ENCODE results near the gene PSMD9. TPM values are rescaled to one million over a fixed set of nuclear protein-coding genes. Genes with fewer than 3 reads are reported as not detected.
"Not testable (repeated sequence)": the region's sequence is repeated elsewhere in the genome, so short reads cannot be mapped to it uniquely, and the experiment has no call there.

The PSMD9 gene
- total RNA-seq, 1 donor from 2014 or later, result 43.0 TPM

DNA sequence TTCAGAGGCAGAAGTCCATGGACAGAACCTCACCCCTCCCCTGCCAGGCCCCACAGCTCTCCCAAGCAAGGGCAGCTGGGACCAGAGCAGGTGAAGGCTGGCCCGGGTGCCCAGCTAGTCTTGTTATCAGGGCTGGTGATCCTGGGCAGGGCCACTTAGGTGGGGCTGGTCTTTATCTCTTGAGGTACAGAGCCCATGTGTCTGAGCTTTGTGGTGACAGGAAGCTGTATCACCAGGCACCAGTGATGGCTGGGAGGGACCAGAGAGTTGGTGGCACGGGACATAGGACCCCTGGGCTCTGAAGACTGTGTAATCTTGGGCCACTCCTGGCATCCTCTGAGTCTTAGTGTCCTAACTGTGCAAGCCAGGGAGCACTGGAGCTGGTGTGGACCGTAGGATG is 17.1 kb upstream of the PSMD9 start:
- Mint-ChIP-seq H3K4me1 (ENCODE audit: unreplicated experiment) (peaks cover 6% of the 10 kb centered on the region), H3K4me3 (no peak overlapping the region), H3K27ac (no peak overlapping the region), H3K9me3 (no peaks in the 10 kb centered on the region), H3K36me3 (no peaks in the 10 kb centered on the region), H3K27me3 (no peaks in the 10 kb centered on the region)
- TF ChIP-seq, protein P1, sequence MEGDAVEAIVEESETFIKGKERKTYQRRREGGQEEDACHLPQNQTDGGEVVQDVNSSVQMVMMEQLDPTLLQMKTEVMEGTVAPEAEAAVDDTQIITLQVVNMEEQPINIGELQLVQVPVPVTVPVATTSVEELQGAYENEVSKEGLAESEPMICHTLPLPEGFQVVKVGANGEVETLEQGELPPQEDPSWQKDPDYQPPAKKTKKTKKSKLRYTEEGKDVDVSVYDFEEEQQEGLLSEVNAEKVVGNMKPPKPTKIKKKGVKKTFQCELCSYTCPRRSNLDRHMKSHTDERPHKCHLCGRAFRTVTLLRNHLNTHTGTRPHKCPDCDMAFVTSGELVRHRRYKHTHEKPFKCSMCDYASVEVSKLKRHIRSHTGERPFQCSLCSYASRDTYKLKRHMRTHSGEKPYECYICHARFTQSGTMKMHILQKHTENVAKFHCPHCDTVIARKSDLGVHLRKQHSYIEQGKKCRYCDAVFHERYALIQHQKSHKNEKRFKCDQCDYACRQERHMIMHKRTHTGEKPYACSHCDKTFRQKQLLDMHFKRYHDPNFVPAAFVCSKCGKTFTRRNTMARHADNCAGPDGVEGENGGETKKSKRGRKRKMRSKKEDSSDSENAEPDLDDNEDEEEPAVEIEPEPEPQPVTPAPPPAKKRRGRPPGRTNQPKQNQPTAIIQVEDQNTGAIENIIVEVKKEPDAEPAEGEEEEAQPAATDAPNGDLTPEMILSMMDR (conservative IDR thresholded peaks at IDR 0.05), result no peak
- no peak for DNase-seq (ENCODE audit: extremely low spot score, unreplicated experiment)

DNA sequence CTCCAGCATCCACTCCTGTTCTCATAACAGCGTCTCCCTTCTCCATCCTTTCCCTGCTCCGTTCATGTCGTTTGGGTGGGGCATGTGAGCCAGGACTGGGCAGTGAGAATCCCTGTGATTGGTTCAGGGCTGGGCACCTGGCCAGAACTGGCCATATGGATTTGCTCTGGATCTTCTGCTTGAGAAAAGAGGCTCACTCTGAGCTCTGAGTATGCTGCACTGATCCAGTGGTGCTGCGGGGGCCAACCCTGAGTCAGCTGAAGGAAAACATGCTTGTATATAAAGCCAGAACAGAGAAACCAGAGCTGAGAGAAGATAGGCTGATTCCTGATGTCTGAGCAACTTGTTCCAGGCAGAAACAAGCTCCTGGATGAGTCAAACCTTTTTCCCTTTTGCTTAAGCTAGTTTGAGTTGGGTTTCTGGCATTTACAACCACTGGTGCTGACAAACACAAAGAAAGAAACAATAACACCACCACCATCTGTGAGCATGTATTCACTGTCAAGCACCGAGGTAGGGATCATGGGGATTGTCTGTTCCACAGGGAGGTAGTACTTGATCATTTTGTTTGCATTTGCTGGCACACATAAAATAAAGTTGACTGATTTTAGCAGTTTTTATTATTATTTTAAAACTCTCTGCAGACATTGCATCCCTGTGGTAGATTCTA is 15.9 kb upstream of the PSMD9 start:
- Mint-ChIP-seq H3K4me1 (ENCODE audit: unreplicated experiment) (peaks cover 6% of the 10 kb centered on the region), H3K9me3 (no peaks in the 10 kb centered on the region), H3K27me3 (no peaks in the 10 kb centered on the region), H3K4me3 (no peak overlapping the region), H3K36me3 (no peaks in the 10 kb centered on the region), H3K27ac (no peak overlapping the region)
- TF ChIP-seq, protein P1 (conservative IDR thresholded peaks at IDR 0.05), result no peak
- no peak for DNase-seq (ENCODE audit: extremely low spot score, unreplicated experiment)

DNA sequence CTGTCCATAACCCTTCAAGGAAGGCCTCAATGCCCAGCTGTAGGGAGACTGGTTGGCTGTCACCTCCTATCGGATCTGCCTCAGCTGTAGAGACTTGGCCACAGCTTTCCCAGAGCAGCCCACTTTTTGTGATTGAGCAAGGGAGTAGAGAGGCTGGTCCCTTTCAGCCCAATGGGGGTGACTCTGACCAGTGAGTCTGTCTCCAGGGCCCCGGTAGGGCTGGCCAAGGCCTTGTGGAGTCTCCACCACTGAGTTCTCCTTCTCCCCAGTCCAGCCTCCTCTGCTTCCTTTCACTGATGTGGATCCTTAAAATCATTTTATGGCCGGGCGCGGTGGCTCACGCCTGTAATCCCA is 15.4 kb upstream of the PSMD9 start:
- no peak for DNase-seq (ENCODE audit: extremely low spot score, unreplicated experiment)
- H3K4me1 Mint-ChIP-seq (ENCODE audit: unreplicated experiment), result peaks cover 6% of the 10 kb centered on the region
- no peaks in the 10 kb centered on the region for H3K36me3 Mint-ChIP-seq
- no peaks in the 10 kb centered on the region for H3K27me3 Mint-ChIP-seq
- H3K27ac Mint-ChIP-seq, result no peak overlapping the region
- TF ChIP-seq, protein P1 (conservative IDR thresholded peaks at IDR 0.05), result no peak
- no peaks in the 10 kb centered on the region for H3K9me3 Mint-ChIP-seq
- H3K4me3 Mint-ChIP-seq, result no peak overlapping the region

DNA sequence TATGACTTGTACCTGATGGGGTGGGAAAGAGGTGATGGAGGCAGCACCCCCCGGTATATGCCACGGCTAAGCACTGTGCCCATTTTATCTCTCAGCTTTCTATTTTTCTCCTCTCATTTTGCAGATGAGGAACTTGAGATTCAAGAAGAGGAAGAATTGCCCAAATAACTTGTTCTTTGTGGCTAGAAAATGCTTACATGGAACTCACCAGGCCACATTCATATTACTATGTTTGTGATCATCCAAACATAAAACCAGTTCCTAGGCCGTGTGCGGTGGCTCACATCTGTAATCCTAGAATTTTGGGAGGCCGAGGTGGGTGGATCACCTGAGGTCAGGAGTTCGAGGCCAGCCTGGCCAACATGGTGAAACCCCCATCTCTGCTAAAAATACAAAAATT is 14.5 kb upstream of the PSMD9 start:
- Mint-ChIP-seq H3K4me1 (ENCODE audit: unreplicated experiment) (peaks cover 6% of the 10 kb centered on the region), H3K27me3 (no peaks in the 10 kb centered on the region), H3K36me3 (no peaks in the 10 kb centered on the region), H3K27ac (no peak overlapping the region), H3K9me3 (no peaks in the 10 kb centered on the region), H3K4me3 (no peak overlapping the region)
- no peak for DNase-seq (ENCODE audit: extremely low spot score, unreplicated experiment)
- TF ChIP-seq, protein P1 (conservative IDR thresholded peaks at IDR 0.05), result no peak

DNA sequence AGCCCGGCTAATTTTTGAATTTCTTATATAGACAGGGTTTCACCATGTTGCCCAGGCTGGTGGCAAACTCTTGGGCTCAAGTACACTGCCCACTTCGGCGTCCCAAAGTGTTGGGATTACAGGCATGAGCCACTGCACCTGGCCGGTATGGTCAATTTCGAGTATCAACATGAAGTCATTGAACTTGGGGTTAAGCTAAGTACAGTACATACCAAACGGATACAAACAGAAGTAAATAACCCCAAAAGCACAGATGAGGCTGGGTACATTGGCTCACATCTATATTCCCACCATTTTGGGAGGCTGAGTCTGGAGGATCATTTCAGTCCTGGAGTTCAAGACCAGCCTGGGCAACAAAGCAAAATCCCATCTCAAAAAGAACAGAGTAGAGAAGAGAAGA is 13.0 kb upstream of the PSMD9 start:
- no peaks in the 10 kb centered on the region for H3K27me3 Mint-ChIP-seq
- no peak overlapping the region for H3K4me3 Mint-ChIP-seq
- no peak overlapping the region for H3K27ac Mint-ChIP-seq
- TF ChIP-seq, protein P1 (conservative IDR thresholded peaks at IDR 0.05), result no peak
- H3K36me3 Mint-ChIP-seq, result no peaks in the 10 kb centered on the region
- peaks cover 6% of the 10 kb centered on the region for H3K4me1 Mint-ChIP-seq (ENCODE audit: unreplicated experiment)
- no peaks in the 10 kb centered on the region for H3K9me3 Mint-ChIP-seq
- no peak for DNase-seq (ENCODE audit: extremely low spot score, unreplicated experiment)

DNA sequence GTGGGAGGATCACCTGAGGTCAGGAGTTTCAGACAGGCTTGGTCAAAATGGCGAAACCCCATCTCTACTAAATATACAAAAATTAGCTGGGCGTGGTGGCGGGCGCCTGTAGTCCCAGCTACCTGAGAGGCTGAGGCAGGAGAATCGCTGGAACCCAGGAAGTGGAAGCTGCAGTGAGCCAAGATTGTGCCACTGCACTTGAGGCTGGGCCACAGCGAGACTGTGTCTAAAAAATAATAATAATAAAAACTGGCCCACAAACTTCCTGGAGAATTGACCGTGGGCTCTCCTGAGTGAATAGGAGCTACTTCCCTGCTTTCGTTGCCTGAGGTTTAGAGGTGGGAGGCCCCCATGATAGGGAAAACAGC is 12.5 kb upstream of the PSMD9 start:
- H3K9me3 Mint-ChIP-seq; H3K4me1 Mint-ChIP-seq (ENCODE audit: unreplicated experiment); DNase-seq (ENCODE audit: extremely low spot score, unreplicated experiment); H3K4me3 Mint-ChIP-seq; H3K27me3 Mint-ChIP-seq; H3K27ac Mint-ChIP-seq; H3K36me3 Mint-ChIP-seq: not testable (repeated sequence)

Data from type B pancreatic cell (in vitro differentiated cells).